Left ventricle myocardium inferior (tissue), 1 donor: Measurements from ENCODE around the gene PTPRN2. TPM values are rescaled to one million over a fixed set of nuclear protein-coding genes. Genes with fewer than 3 reads are reported as not detected.

ENCODE experiments used
- DNase-seq: peaks from one replicate; pipeline ENCODE4 v3.0.0-alpha.2; 2020
- H3K27ac ChIP-seq: fragments of 200-600 bp; replicated peaks from 2 replicates; pipeline ENCODE4 v1.8.0; 2021
- H3K27me3 ChIP-seq: fragments of 200-600 bp; 2 replicates; pipeline ENCODE4 v1.8.0; 2021; ENCODE audit warnings: low read depth
- H3K36me3 ChIP-seq: fragments of 200-600 bp; 2 replicates; pipeline ENCODE4 v1.8.0; 2021
- H3K4me1 ChIP-seq: fragments of 200-600 bp; 2 replicates; pipeline ENCODE4 v1.8.0; 2021
- H3K4me3 ChIP-seq: fragments of 200-600 bp; 2 replicates; pipeline ENCODE4 v1.8.0; 2021; ENCODE audit warnings: mild to moderate bottlenecking, moderate library complexity
- H3K9me3 ChIP-seq: fragments of 200-600 bp; replicated peaks from 2 replicates; pipeline ENCODE4 v1.8.0; 2021
- intact Hi-C: fragments of 100-400 bp; cut with micrococcal nuclease; formaldehyde crosslinking; loops from one replicate; pipeline ENCODE4 v1.11.0; 2022
- total RNA-seq: library from RNA; stranded (reverse); fragmentation: NEBNext Ultra II Directional; extraction: Animal tissue kit (Norgen Biotek cat#: 25700); gene quantifications from one replicate; pipeline ENCODE4 v1.2.1, GENCODE V29; 2021
- TF ChIP-seq, protein P1 (sequence below): fragments of 200-600 bp; IDR thresholded peaks from 2 replicates; pipeline ENCODE4 v1.8.0; 2021; ENCODE audit warnings: antibody characterized with exemption, mild to moderate bottlenecking, borderline replicate concordance
- donor health status: DM: no; HTN: yes; CAD: no; lungs with severe emphysema.

PTPRN2 gene
- total RNA-seq, 1 donor from 2014 or later, result 1.3 TPM

DNA sequence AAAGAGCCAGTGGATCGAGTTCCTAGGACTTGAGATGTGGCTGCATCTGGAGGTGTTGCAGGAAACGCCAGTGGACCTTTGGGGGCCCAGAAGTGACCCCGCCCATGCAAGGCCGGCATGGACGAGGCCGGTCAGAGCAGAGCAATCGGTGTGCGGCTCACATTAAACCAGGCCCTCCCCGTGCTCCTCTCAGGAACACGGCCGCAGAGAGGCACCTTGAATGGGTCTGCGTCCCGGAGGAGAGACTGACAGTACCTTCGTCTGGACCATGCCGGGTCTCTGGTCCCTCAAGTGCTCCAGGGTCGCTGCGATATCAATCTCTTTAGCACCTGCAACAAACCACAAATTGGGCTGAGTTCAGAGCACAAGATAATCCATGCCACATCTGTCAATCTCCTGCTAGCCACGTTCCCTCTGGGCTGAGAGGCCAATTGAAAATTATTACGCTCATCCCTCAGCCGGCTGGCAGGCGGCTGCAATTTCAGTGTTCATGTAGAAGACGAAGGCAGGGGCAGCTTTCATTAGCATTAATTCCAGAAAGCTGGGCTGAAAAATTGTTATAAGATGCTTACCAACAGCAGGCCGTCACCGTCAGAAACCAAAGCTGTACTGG lies 1038.8 kb downstream of the PTPRN2 start:
- Histone ChIP-seq H3K4me1 (no peaks in the 10 kb centered on the region), H3K27ac (no peak overlapping the region), H3K27me3 (peaks cover 9% of the 10 kb centered on the region), H3K4me3 (no peak overlapping the region), H3K36me3 (peaks cover 28% of the 10 kb centered on the region), H3K9me3 (no peaks in the 10 kb centered on the region)
- no peak for DNase-seq
- TF ChIP-seq, protein P1, sequence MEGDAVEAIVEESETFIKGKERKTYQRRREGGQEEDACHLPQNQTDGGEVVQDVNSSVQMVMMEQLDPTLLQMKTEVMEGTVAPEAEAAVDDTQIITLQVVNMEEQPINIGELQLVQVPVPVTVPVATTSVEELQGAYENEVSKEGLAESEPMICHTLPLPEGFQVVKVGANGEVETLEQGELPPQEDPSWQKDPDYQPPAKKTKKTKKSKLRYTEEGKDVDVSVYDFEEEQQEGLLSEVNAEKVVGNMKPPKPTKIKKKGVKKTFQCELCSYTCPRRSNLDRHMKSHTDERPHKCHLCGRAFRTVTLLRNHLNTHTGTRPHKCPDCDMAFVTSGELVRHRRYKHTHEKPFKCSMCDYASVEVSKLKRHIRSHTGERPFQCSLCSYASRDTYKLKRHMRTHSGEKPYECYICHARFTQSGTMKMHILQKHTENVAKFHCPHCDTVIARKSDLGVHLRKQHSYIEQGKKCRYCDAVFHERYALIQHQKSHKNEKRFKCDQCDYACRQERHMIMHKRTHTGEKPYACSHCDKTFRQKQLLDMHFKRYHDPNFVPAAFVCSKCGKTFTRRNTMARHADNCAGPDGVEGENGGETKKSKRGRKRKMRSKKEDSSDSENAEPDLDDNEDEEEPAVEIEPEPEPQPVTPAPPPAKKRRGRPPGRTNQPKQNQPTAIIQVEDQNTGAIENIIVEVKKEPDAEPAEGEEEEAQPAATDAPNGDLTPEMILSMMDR, result no peak
- intact Hi-C loops, result no loop called here

DNA sequence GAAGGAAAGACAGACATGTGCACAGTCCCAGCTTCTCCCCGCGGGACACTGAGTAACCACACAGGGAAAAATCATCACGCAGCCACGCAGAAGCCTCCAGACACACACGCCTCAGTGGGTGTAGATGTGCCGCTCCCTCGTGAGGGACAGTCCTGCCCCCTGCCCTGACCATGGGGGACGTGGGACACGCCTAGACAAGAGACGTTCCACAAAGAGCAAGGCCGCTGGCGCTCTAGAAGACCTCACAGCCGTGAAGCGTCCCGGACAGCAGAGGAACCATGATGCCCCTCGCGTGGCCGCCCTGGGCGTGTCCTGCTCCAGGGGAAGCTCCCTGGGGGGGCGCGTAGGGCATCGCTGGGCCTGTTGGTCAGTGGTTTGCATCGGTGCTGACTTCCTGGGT lies 1040.0 kb downstream of the PTPRN2 start:
- intact Hi-C loops, result no loop called here
- DNase-seq, result no peak

DNA sequence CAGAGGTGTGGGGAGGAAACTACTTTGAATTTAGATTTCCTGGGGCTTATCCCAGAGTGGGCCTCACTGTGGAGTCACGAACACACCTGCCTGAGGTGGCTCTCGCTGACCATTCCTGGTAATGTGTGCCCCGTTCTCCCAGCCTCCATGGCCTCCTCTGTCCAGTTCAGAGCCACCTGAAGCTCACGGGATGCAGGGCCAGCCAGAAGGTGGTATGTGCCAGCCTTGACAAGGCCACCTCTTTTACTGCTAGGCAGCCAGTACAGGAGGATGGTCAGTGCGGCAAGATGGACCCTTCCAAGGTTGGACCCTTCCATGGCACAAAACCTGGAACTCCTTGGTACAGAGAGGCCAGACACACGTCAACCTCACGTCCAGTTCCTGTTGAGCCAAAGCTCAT lies 1040.5 kb downstream of the PTPRN2 start:
- Histone ChIP-seq H3K9me3 (no peaks in the 10 kb centered on the region), H3K36me3 (peaks cover 25% of the 10 kb centered on the region), H3K27ac (no peak overlapping the region), H3K4me3 (no peak overlapping the region), H3K4me1 (no peaks in the 10 kb centered on the region), H3K27me3 (peaks cover 16% of the 10 kb centered on the region)
- intact Hi-C loops, result no loop called here
- DNase-seq, result no peak
- TF ChIP-seq, protein P1, result no peak

More for the DNA sequence above, 1040.0 kb downstream of the PTPRN2 start:
- Histone ChIP-seq H3K36me3 (peaks cover 25% of the 10 kb centered on the region), H3K9me3 (no peaks in the 10 kb centered on the region), H3K27me3 (peaks cover 11% of the 10 kb centered on the region), H3K4me3 (no peak overlapping the region), H3K4me1 (no peaks in the 10 kb centered on the region), H3K27ac (no peak overlapping the region)
- TF ChIP-seq, protein P1, result no peak

DNA sequence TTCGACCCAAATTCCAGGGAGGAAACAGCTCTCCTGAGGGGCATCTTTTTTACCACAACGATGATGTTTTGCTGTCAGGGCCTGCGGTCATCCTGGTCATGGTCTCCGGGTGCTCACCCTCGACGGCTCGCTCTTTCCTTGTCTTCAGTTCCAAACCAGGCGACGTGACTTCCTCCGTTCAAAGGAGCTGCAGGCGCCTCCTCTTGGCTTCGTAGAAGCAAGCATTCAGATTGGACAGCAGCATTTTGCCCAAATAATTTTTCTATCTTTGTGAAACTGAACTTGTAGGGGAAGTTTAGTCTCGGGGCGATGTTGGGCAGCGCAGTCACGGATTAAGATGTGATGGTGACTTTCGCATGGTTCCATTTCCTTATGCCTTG lies 1042.0 kb downstream of the PTPRN2 start:
- H3K36me3 ChIP-seq, result peaks cover 25% of the 10 kb centered on the region
- intact Hi-C loops, result no loop called here
- H3K4me1 ChIP-seq, result no peaks in the 10 kb centered on the region
- peaks cover 27% of the 10 kb centered on the region for H3K27me3 ChIP-seq
- TF ChIP-seq, protein P1, result no peak
- no peak for DNase-seq
- no peaks in the 10 kb centered on the region for H3K9me3 ChIP-seq
- no peak overlapping the region for H3K4me3 ChIP-seq
- H3K27ac ChIP-seq, result no peak overlapping the region

DNA sequence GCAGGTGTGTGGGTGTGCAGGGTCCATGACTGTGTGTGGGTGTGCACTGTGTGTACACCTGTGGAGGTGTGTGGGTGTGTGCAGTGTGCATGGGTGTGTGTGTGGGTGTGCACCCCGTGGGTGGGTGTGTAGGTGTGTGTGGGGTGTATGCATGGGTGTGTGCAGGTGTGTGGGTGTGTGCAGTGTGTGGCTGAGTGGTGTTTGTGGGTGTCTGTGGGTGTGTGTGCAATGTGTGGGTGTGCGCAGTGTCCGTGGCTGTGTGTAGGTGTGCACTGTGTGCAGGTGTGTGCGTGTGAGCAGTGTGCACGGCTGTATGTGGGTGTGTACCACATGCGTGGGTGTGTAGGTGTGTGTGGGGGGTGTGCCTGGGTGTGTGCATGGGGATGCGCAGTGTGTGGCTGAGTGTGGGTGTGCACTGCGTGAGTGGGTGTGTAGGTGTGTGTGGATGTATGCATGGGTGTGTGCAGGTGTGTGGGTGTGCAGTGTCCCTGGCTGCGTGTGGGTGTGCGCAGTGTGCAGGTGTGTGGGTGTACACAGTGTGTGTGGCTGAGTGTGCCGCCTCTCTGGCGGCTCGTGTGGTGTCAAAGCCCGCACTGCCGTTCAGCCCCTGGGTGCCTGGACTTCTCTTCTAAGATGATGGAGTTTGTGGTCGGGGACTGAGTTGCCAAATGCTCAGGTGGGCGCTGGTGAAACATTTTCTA lies 1042.5 kb downstream of the PTPRN2 start:
- no peak for DNase-seq
- intact Hi-C loops, result no loop called here

More for the DNA sequence above, 1042.5 kb downstream of the PTPRN2 start:
- Histone ChIP-seq H3K36me3 (peaks cover 25% of the 10 kb centered on the region), H3K27me3 (peaks cover 30% of the 10 kb centered on the region), H3K4me1 (no peaks in the 10 kb centered on the region), H3K9me3 (no peaks in the 10 kb centered on the region), H3K27ac (no peak overlapping the region), H3K4me3 (no peak overlapping the region)
- TF ChIP-seq, protein P1, result no peak
